Smooth muscle cell (in vitro differentiated cells): ENCODE results near the gene AFMID. TPM values are rescaled to one million over a fixed set of nuclear protein-coding genes. Genes with fewer than 3 reads are reported as not detected.
A peak's percentile ranks its signal among the peaks of the same experiment; 100 is the strongest.
"Not testable (repeated sequence)": the region's sequence is repeated elsewhere in the genome, so short reads cannot be mapped to it uniquely, and the experiment has no call there.

Source experiments
- DNase-seq: peaks from one replicate; lab custom pipeline; 2025; ENCODE audit not compliant: unreplicated experiment; lab: John Stamatoyannopoulos, UW
- H2AFZ ChIP-seq: fragments of 200-600 bp; sonication (generic); 2 replicates; pipeline ENCODE4 v1.6.0; 2016; ENCODE audit warnings: antibody characterized with exemption, low read depth, mild to moderate bottlenecking
- H3F3A ChIP-seq: fragments of 200-600 bp; sonication (generic); 2 replicates; pipeline ENCODE4 v1.6.0; 2017; ENCODE audit warnings: antibody characterized with exemption, low read depth
- H3K27ac ChIP-seq: fragments of 200-600 bp; sonication (generic); 2 replicates; pipeline ENCODE4 v1.5.1; 2016; ENCODE audit warnings: low read depth, mild to moderate bottlenecking
- H3K27me3 ChIP-seq: fragments of 200-600 bp; sonication (generic); 2 replicates; pipeline ENCODE4 v1.6.1; 2016; ENCODE audit warnings: low read depth, mild to moderate bottlenecking
- H3K36me3 ChIP-seq: fragments of 200-600 bp; sonication (generic); 2 replicates; pipeline ENCODE4 v1.5.1; 2016; ENCODE audit warnings: low read depth
- H3K4me1 ChIP-seq: fragments of 200-600 bp; sonication (generic); 2 replicates; pipeline ENCODE4 v1.5.1; 2016; ENCODE audit warnings: low read depth
- H3K4me2 ChIP-seq: fragments of 200-600 bp; sonication (generic); 2 replicates; pipeline ENCODE4 v1.6.0; 2016; ENCODE audit warnings: mild to moderate bottlenecking
- H3K4me3 ChIP-seq: fragments of 200-600 bp; sonication (generic); 2 replicates; pipeline ENCODE4 v1.5.1; 2016; ENCODE audit warnings: mild to moderate bottlenecking
- H3K79me2 ChIP-seq: fragments of 200-600 bp; sonication (generic); 2 replicates; pipeline ENCODE4 v1.6.0; 2016; ENCODE audit warnings: low read depth, mild to moderate bottlenecking
- H3K9ac ChIP-seq: fragments of 200-600 bp; sonication (generic); 2 replicates; pipeline ENCODE4 v1.6.0; 2016; ENCODE audit warnings: low read depth
- H3K9me3 ChIP-seq: fragments of 200-600 bp; sonication (generic); replicated peaks from 2 replicates; pipeline ENCODE4 v1.5.1; 2016; ENCODE audit warnings: low read depth
- H4K20me1 ChIP-seq: fragments of 200-600 bp; sonication (generic); 2 replicates; pipeline ENCODE4 v1.6.0; 2016; ENCODE audit warnings: low read depth
- CTCF ChIP-seq: fragments of 200-600 bp; sonication (generic); IDR thresholded peaks from 2 replicates; pipeline ENCODE4 v1.5.1; 2017; ENCODE audit warnings: borderline replicate concordance, mild to moderate bottlenecking, antibody characterized with exemption; ENCODE audit not compliant: insufficient read depth, poor library complexity, severe bottlenecking
- WGBS: methylation state at CpG from one replicate; pipeline ENCODE4 v1.1.7; 2016; ENCODE audit warnings: low lambda C conversion rate; 5-methylcytosine and 5-hydroxymethylcytosine counted together
- polyA plus RNA-seq: library from polyadenylated mRNA; unstranded; fragments of >200 nt; fragmentation: Nextera tagmentation; extraction: Ambion mirVana; gene quantifications from 2 replicates; pipeline ENCODE4 v1.2.1, GENCODE V29; 2016
- total RNA-seq: library from RNA; depleted of rRNA; stranded (reverse); fragments of >200 nt; gene quantifications from 2 replicates; pipeline ENCODE4 v1.2.3, GENCODE V29; 2014

AFMID gene
- total and polyA plus RNA-seq, 2 experiments from 2014 or later, result 10.0 to 64.9 TPM

- no peak overlapping the region for H3K27ac ChIP-seq
- 90% methylated on average over 31 of the region's 31 CpGs for whole genome bisulfite sequencing
- no peak overlapping the region for H3K4me2 ChIP-seq
- no peak for DNase-seq
- H3F3A ChIP-seq, result peaks cover 4% of the 10 kb centered on the region
- no peak overlapping the region for H3K4me3 ChIP-seq
- TF ChIP-seq CTCF, result no peak
- peaks cover 18% of the 10 kb centered on the region for H4K20me1 ChIP-seq
- H3K9me3 ChIP-seq, result no peaks in the 10 kb centered on the region
- no peaks in the 10 kb centered on the region for H3K27me3 ChIP-seq
- no peaks in the 10 kb centered on the region for H3K79me2 ChIP-seq
- no peaks in the 10 kb centered on the region for H3K36me3 ChIP-seq
- no peak overlapping the region for H3K9ac ChIP-seq
- no peaks in the 10 kb centered on the region for H3K4me1 ChIP-seq
- no peak overlapping the region for H2AFZ ChIP-seq
Observed at GRCh38 chr17:78170692-78171590, 16.2 kb upstream of the AFMID start.

GRCh38 chr17:78171591-78172248, 15.4 kb upstream of the AFMID start:
- DNase-seq, H3K27ac ChIP-seq, H3K9me3 ChIP-seq, H3K4me3 ChIP-seq, H3K4me1 ChIP-seq, H3K27me3 ChIP-seq, H2AFZ ChIP-seq, H3F3A ChIP-seq, H3K36me3 ChIP-seq, H3K79me2 ChIP-seq, H3K4me2 ChIP-seq, H3K9ac ChIP-seq: not testable (repeated sequence)
- peaks cover 18% of the 10 kb centered on the region for H4K20me1 ChIP-seq
- WGBS, result 92% methylated on average over 19 of the region's 19 CpGs

- Histone ChIP-seq H3K36me3 (no peaks in the 10 kb centered on the region), H3K27ac (no peak overlapping the region), H4K20me1 (peaks cover 18% of the 10 kb centered on the region), H3K4me3 (no peak overlapping the region), H3K79me2 (no peaks in the 10 kb centered on the region), H3K9ac (no peak overlapping the region), H3K9me3 (no peaks in the 10 kb centered on the region), H3K27me3 (no peaks in the 10 kb centered on the region), H3K4me2 (peak overlapping the region; percentile 26), H3K4me1 (no peaks in the 10 kb centered on the region), H2AFZ (no peak overlapping the region), H3F3A (peaks cover 4% of the 10 kb centered on the region)
- TF ChIP-seq CTCF, result no peak
- 72% methylated on average over 19 of the region's 19 CpGs for WGBS
- no peak for DNase-seq
Observed at GRCh38 chr17:78172249-78173051, 14.7 kb upstream of the AFMID start.
